Activated naive CD8-positive, alpha-beta T cell treated with anti-CD3 and anti-CD28 coated beads, Interleukin-2, amount 10 ng/mL, durations not matched to agents 7 days and 5 days (primary cell): ENCODE data around the gene TGDS. TPM values are rescaled to one million over a fixed set of nuclear protein-coding genes. Genes with fewer than 3 reads are reported as not detected.

Experiments
- ATAC-seq: fragments of 150-1000 bp; cut with Tn5 transposase; one replicate; pipeline ENCODE4 v1.10.0; 2021; ENCODE audit warnings: low read depth, moderate library complexity
- POLR2A ChIA-PET: fragments of 350-600 bp; sonication (Branson Sonifier 250); formaldehyde crosslinking; loops from one replicate; lab custom pipeline; 2021; ENCODE audit warnings: antibody characterized with exemption; lab: Charles Lee
- DNase-seq: peaks from one replicate; pipeline ENCODE4 v3.0.0; 2021
- H3K27ac Mint-ChIP-seq: one replicate; pipeline ENCODE4 v1.8.0; 2022; ENCODE audit warnings: mild to moderate bottlenecking, mixed read lengths
- H3K27me3 Mint-ChIP-seq: one replicate; pipeline ENCODE4 v1.8.0; 2022; ENCODE audit warnings: mild to moderate bottlenecking, moderate library complexity, mixed read lengths
- H3K36me3 Mint-ChIP-seq: one replicate; pipeline ENCODE4 v1.8.0; 2021; ENCODE audit warnings: mild to moderate bottlenecking, mixed read lengths
- H3K4me1 Mint-ChIP-seq: one replicate; pipeline ENCODE4 v1.8.0; 2021; ENCODE audit warnings: mixed read lengths
- H3K4me3 Mint-ChIP-seq: one replicate; pipeline ENCODE4 v1.8.0; 2022; ENCODE audit warnings: mild to moderate bottlenecking, moderate library complexity, mixed read lengths
- H3K9me3 Mint-ChIP-seq: one replicate; pipeline ENCODE4 v1.8.0; 2021; ENCODE audit warnings: mixed read lengths
- total RNA-seq, 2 experiments: library from RNA; stranded (reverse); gene quantifications; one replicate each; pipeline ENCODE4 v1.2.3, GENCODE V29; 2021

TGDS gene
- total RNA-seq, 2 experiments from 2014 or later, result 18.3 to 19.6 TPM

- no peak for DNase-seq
- no peak overlapping the region for H3K4me3 Mint-ChIP-seq
- H3K4me1 Mint-ChIP-seq, result peaks cover 22% of the 10 kb centered on the region
- no peak overlapping the region for H3K27ac Mint-ChIP-seq
- H3K9me3 Mint-ChIP-seq, result no peaks in the 10 kb centered on the region
- POLR2A ChIA-PET, result interaction anchor here (1.4 kb wide), 1 partner anchor 39 kb away, joined by 6 read pairs; the partner anchor contains the start of gene TGDS
- peaks cover 4% of the 10 kb centered on the region for H3K36me3 Mint-ChIP-seq
- ATAC-seq, result no peak
- no peaks in the 10 kb centered on the region for H3K27me3 Mint-ChIP-seq
Observed at GRCh38 chr13:94556621-94557020, 39.3 kb downstream of the TGDS start.

GRCh38 chr13:94556041-94556440, 39.9 kb downstream of the TGDS start:
- DNase-seq, result no peak
- no peak for ATAC-seq
- peaks cover 2% of the 10 kb centered on the region for H3K27me3 Mint-ChIP-seq
- H3K4me3 Mint-ChIP-seq, result no peak overlapping the region
- H3K9me3 Mint-ChIP-seq, result no peaks in the 10 kb centered on the region
- H3K4me1 Mint-ChIP-seq, result peaks cover 22% of the 10 kb centered on the region
- H3K27ac Mint-ChIP-seq, result no peak overlapping the region
- H3K36me3 Mint-ChIP-seq, result peaks cover 4% of the 10 kb centered on the region
- POLR2A ChIA-PET, result interaction anchor here (1.4 kb wide), 1 partner anchor 40 kb away, joined by 6 read pairs; the partner anchor contains the start of gene TGDS

- Mint-ChIP-seq H3K4me1 (peaks cover 17% of the 10 kb centered on the region), H3K36me3 (peaks cover 2% of the 10 kb centered on the region), H3K27me3 (peaks cover 8% of the 10 kb centered on the region), H3K9me3 (no peaks in the 10 kb centered on the region), H3K27ac (no peak overlapping the region), H3K4me3 (no peak overlapping the region)
- ATAC-seq (no peak), DNase-seq (no peak)
- POLR2A ChIA-PET, result no interaction called here
Observed at GRCh38 chr13:94553766-94554165, 42.2 kb downstream of the TGDS start.

DNA sequence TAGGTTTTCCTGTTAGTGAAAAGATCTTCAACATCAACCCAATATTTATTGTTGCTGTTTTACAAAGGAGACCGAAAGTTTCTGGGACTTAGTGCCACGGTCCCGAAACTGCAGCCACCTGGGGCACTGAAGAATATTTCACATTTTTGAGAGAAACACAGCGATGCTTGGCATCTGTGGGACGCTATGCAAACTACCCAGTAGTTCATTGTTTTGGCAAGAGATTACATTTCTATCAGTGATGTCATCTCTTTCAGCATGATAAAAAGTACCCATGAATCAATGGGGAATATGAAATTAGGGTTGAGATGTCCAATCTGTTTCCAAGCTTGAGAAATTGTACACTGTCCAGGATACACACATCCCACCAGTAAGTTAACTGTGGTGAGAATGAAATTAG, 43.9 kb downstream of the TGDS start:
- POLR2A ChIA-PET, result no interaction called here

DNA sequence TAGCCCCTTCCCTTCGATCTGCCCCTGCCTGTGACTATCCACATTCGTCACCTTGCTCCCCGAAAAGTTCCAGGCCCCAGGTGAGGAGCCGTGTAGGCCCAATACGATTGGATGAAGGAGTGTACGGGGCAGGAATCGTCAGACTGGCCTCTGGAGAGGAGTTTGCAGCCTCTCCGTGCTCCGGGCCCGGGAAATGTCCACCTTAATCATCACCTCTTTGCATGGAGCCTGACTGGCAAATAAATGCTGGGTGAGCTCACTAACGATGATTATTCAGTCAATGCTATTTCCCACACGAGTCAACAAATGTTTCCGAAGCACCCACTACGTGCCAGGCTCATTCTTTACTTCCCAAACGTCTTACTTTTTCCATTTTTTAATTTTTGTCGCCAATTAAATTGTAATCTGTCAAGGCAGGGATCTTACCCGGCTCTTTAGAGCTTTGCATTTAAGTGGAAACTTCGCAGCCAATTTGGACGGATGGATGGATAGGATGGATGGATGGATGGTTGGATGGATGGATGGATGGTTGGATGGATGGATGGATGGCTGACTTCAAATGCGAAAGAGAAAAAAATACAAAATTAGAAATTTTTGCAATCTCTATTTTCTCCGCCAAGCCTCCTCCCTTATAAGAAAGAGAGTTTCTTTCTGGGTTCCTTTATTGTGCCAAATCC, 45.8 kb downstream of the TGDS start:
- H3K9me3 Mint-ChIP-seq, result peaks cover 2% of the 10 kb centered on the region
- H3K27ac Mint-ChIP-seq, result peak overlapping the region; percentile 95
- POLR2A ChIA-PET, result interaction anchor here (0.8 to 3.1 kb wide), 5 partner anchors 15 to 688 kb away, joined by 3 to 43 read pairs (median 8); partner anchors contain the start of genes GPR180 and TGDS
- peak; percentile 1 for ATAC-seq
- peaks cover 8% of the 10 kb centered on the region for H3K36me3 Mint-ChIP-seq
- peaks cover 8% of the 10 kb centered on the region for H3K27me3 Mint-ChIP-seq
- peaks cover 16% of the 10 kb centered on the region for H3K4me1 Mint-ChIP-seq
- DNase-seq, result no peak
- H3K4me3 Mint-ChIP-seq, result peak overlapping the region; percentile 89

More for the DNA sequence above, 43.9 kb downstream of the TGDS start:
- DNase-seq (no peak), ATAC-seq (no peak)
- Mint-ChIP-seq H3K27me3 (peaks cover 8% of the 10 kb centered on the region), H3K36me3 (peaks cover 2% of the 10 kb centered on the region), H3K4me3 (no peak overlapping the region), H3K9me3 (no peaks in the 10 kb centered on the region), H3K4me1 (peaks cover 19% of the 10 kb centered on the region), H3K27ac (no peak overlapping the region)

GRCh38 chr13:94549232-94550061, 46.5 kb downstream of the TGDS start:
- Mint-ChIP-seq H3K27me3 (peaks cover 8% of the 10 kb centered on the region), H3K4me3 (peak overlapping the region; percentile 89), H3K36me3 (peaks cover 8% of the 10 kb centered on the region), H3K9me3 (peaks cover 4% of the 10 kb centered on the region), H3K4me1 (peaks cover 16% of the 10 kb centered on the region), H3K27ac (peak overlapping the region; percentile 95)
- ATAC-seq (peak; percentile 94), DNase-seq (peak; percentile 92)
- POLR2A ChIA-PET, result interaction anchor here (0.6 to 3.1 kb wide), 12 partner anchors 11 to 688 kb away, joined by 3 to 43 read pairs (median 4); partner anchors contain the start of genes GPR180 and TGDS

DNA sequence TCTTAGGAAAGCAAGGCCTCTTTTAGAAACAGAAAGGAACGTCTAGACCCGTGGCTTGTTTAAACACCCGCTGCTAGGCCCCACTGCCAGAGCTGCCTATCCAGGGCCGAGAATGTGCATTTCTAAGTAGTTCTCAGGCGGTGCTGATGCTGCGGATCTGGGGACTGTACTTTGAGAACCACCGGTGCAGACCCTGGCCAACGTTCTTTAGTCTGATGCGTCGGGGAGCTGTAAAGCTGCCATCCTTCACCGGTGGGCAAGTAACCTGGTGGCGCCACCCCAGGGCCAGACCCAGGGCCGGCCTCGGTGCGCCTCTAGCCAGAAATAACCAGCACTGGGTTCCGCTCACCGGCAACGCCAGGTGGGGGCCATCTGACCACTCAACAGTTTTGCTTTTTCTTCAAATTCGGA, 47.1 kb downstream of the TGDS start:
- H3K27ac Mint-ChIP-seq, result peak overlapping the region; percentile 95
- no peak for DNase-seq
- ATAC-seq, result peak; percentile 44
- peaks cover 8% of the 10 kb centered on the region for H3K27me3 Mint-ChIP-seq
- POLR2A ChIA-PET, result interaction anchor here (0.6 to 3.1 kb wide), 11 partner anchors 10 to 129 kb away, joined by 3 to 43 read pairs (median 4); partner anchors contain the start of genes GPR180 and TGDS
- peaks cover 8% of the 10 kb centered on the region for H3K36me3 Mint-ChIP-seq
- H3K9me3 Mint-ChIP-seq, result peaks cover 8% of the 10 kb centered on the region
- peak overlapping the region; percentile 89 for H3K4me3 Mint-ChIP-seq
- peaks cover 16% of the 10 kb centered on the region for H3K4me1 Mint-ChIP-seq

DNA sequence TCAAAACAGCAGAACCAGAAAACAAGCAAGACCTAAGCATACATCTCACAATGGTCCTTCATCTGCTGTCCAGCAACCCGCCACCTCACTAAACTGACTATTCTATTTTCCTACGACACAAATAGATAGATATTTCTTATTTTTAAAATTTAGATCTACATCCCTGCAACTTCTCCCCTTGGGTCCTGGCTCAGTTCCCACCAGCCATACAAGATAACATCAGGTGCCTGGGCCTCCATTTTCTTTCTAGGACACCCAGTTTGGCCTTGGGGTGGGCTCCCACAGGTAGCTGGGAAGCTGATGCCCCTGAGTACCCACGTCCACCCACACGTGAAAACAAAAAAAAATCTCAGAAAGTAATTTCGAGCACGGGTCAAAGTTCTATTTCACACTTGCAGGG, 47.6 kb downstream of the TGDS start:
- peak overlapping the region; percentile 89 for H3K4me3 Mint-ChIP-seq
- peaks cover 8% of the 10 kb centered on the region for H3K36me3 Mint-ChIP-seq
- DNase-seq (no peak), ATAC-seq (no peak)
- H3K27me3 Mint-ChIP-seq, result peaks cover 8% of the 10 kb centered on the region
- H3K4me1 Mint-ChIP-seq, result peaks cover 18% of the 10 kb centered on the region
- POLR2A ChIA-PET, result interaction anchor here (0.6 to 3.1 kb wide), 8 partner anchors 10 to 113 kb away, joined by 4 to 43 read pairs (median 6); partner anchors contain the start of genes GPR180 and TGDS
- peaks cover 8% of the 10 kb centered on the region for H3K9me3 Mint-ChIP-seq
- H3K27ac Mint-ChIP-seq, result peak overlapping the region; percentile 95

DNA sequence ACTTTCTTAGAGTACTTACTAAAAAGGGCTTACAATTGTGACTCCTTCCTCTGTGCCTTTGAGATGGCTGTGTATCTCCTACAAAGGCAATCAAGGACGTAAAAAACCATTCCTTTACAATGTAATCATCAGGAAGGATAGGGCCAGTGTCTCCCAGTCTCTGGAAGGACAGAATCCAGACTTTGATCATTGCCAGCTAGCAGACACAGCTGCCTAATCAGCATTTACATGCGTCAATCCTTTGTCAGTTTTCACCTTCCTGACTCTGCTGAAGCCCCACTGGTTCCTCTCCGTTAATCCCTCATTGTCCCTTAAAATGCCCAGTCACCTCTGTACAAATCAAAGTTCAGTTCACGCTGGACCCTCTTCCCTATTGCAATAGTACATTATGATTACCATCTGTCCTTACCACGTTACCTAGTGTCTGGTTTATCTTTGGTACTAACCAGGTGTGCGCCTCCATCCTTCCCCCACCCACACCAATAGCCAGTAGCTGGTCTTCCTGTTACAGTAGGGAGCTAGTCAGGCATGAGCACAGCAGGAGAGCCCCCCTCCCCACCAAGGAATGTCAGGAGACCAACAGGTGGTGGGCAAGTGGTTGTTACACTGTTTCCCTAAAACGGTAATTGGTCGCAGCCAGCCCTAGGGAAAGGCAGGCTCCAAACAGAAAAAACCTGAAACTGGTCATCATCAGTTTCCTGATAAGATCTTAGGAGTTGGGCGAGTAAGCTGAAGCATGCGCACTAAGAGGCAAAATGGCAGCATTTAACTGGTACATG, 49.7 kb downstream of the TGDS start:
- no peak overlapping the region for H3K27ac Mint-ChIP-seq
- H3K4me3 Mint-ChIP-seq, result no peak overlapping the region
- POLR2A ChIA-PET, result interaction anchor here (1.2 kb wide), 1 partner anchor 10 kb away, joined by 4 read pairs; no protein-coding TSS in a partner anchor
- ATAC-seq (no peak), DNase-seq (no peak)
- H3K9me3 Mint-ChIP-seq, result peaks cover 8% of the 10 kb centered on the region
- peaks cover 8% of the 10 kb centered on the region for H3K27me3 Mint-ChIP-seq
- peaks cover 8% of the 10 kb centered on the region for H3K36me3 Mint-ChIP-seq
- peaks cover 23% of the 10 kb centered on the region for H3K4me1 Mint-ChIP-seq

DNA sequence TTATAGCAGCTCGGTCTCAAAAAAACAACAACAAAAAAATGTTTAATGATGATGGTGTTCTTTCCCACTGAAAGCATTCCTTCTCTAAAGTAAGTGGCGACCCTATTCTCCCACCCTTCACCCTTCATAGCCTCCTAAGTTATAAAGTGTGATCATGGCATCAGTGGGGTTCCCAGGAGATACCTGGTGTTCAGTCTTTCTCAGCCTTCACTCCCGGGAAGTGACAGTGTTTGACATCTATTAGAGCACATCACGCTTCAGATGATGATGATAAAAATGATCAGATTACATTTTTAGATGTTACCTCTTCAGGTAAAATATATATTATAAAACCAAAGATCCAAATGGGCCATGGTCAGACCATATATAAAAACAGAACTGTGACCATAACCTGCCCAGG, 51.0 kb downstream of the TGDS start:
- peaks cover 3% of the 10 kb centered on the region for H3K27me3 Mint-ChIP-seq
- no peak overlapping the region for H3K27ac Mint-ChIP-seq
- DNase-seq (no peak), ATAC-seq (no peak)
- POLR2A ChIA-PET, result interaction anchor here (1.2 kb wide), 1 partner anchor 9 kb away, joined by 4 read pairs; no protein-coding TSS in a partner anchor
- H3K36me3 Mint-ChIP-seq, result peaks cover 8% of the 10 kb centered on the region
- peaks cover 23% of the 10 kb centered on the region for H3K4me1 Mint-ChIP-seq
- H3K4me3 Mint-ChIP-seq, result no peak overlapping the region
- peaks cover 8% of the 10 kb centered on the region for H3K9me3 Mint-ChIP-seq

- no peaks in the 10 kb centered on the region for H3K27me3 Mint-ChIP-seq
- ATAC-seq (no peak), DNase-seq (no peak)
- H3K9me3 Mint-ChIP-seq, result peaks cover 8% of the 10 kb centered on the region
- H3K36me3 Mint-ChIP-seq, result peaks cover 6% of the 10 kb centered on the region
- H3K4me1 Mint-ChIP-seq, result peaks cover 11% of the 10 kb centered on the region
- H3K4me3 Mint-ChIP-seq, result no peak overlapping the region
- H3K27ac Mint-ChIP-seq, result no peak overlapping the region
- POLR2A ChIA-PET, result no interaction called here
Observed at GRCh38 chr13:94542917-94543316, 53.0 kb downstream of the TGDS start.

DNA sequence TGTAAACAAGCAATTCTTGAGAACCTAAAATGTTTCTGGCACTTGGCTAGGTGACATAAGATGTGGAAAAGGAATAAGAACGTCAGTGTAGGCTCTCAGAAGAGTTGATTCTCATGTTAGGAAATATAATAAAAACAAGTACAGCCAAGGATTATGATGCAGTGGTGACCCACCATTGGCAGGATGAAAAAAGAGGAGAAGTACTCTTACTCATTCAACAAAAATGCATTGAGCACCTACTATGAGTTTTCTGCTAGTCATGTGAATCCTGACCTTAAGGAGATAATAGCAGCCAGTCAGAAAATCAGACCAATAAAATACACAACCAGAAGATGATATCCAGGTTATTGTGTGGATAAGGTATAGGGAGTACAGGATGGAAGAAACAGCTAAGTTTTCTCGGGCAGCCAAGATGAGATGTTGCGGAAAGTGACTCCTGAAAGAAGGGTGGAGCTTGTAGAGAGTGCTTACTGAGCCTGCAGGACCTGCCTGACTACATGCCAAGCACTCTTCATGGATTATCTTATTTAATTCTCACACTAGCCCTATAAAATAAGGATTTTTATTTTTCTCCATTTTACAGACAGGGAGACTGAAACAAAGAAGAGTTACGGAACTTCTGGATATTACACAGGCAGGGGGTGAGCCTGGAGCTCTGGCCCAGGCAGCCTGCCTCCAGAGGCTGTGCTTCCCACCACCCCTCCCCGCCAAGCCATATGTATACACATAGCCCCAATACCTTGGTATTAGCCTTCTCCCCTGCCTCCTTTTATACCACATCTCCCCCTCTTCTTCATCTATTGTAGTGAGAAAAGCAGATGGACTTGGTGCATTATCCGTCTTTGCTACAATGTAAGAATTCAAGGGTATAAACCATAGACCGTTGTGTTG, 58.0 kb downstream of the TGDS start:
- POLR2A ChIA-PET, result interaction anchor here (1.8 to 2.4 kb wide), 2 partner anchors 11 to 58 kb away, joined by 4 to 6 read pairs; partner anchors contain the start of gene TGDS
- Mint-ChIP-seq H3K4me3 (no peak overlapping the region), H3K9me3 (no peaks in the 10 kb centered on the region), H3K27ac (no peak overlapping the region), H3K36me3 (no peaks in the 10 kb centered on the region), H3K27me3 (no peaks in the 10 kb centered on the region), H3K4me1 (peaks cover 11% of the 10 kb centered on the region)
- ATAC-seq (no peak), DNase-seq (no peak)
